ENCODE measurements around the gene FAM50A.

- TF ChIP-seq POLR2A (IDR thresholded peaks at IDR 0.05) = no peak
- TF ChIP-seq, protein P1, sequence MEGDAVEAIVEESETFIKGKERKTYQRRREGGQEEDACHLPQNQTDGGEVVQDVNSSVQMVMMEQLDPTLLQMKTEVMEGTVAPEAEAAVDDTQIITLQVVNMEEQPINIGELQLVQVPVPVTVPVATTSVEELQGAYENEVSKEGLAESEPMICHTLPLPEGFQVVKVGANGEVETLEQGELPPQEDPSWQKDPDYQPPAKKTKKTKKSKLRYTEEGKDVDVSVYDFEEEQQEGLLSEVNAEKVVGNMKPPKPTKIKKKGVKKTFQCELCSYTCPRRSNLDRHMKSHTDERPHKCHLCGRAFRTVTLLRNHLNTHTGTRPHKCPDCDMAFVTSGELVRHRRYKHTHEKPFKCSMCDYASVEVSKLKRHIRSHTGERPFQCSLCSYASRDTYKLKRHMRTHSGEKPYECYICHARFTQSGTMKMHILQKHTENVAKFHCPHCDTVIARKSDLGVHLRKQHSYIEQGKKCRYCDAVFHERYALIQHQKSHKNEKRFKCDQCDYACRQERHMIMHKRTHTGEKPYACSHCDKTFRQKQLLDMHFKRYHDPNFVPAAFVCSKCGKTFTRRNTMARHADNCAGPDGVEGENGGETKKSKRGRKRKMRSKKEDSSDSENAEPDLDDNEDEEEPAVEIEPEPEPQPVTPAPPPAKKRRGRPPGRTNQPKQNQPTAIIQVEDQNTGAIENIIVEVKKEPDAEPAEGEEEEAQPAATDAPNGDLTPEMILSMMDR (IDR thresholded peaks at IDR 0.05) = no peak
These were observed 26.8 kb upstream of the FAM50A start for GRCh38 chrX:154417157-154417556.

All from esophagus squamous epithelium (tissue), 4 donors.